HEK293 (cell line): ENCODE results near the gene AMZ2.

ENCODE experiments used
- BCL11A ChIP-seq: fragments of 450-650 bp; formaldehyde crosslinking; IDR thresholded peaks from 2 replicates; pipeline ENCODE4 v1.5.1; 2016; ENCODE audit warnings: low read depth, missing biosample characterization, missing genetic modification characterization
- EGR2 ChIP-seq: fragments of 450-650 bp; formaldehyde crosslinking; IDR thresholded peaks from 2 replicates; pipeline ENCODE4 v1.5.1; 2016; ENCODE audit warnings: low read depth, missing biosample characterization, missing genetic modification characterization
- GLIS1 ChIP-seq: fragments of 450-650 bp; formaldehyde crosslinking; IDR thresholded peaks from 2 replicates; pipeline ENCODE4 v1.5.1; 2016; ENCODE audit warnings: missing biosample characterization, missing genetic modification characterization
- HOXD13 ChIP-seq: sonication (generic); formaldehyde crosslinking; IDR thresholded peaks from 2 replicates; pipeline ENCODE4 v1.8.0; 2022; ENCODE audit warnings: missing genetic modification reagents, borderline replicate concordance
- KLF7 ChIP-seq: fragments of 450-650 bp; formaldehyde crosslinking; IDR thresholded peaks from 2 replicates; pipeline ENCODE4 v1.5.1; 2016; ENCODE audit warnings: missing biosample characterization, missing genetic modification characterization, borderline replicate concordance
- KLF8 ChIP-seq: fragments of 450-650 bp; formaldehyde crosslinking; IDR thresholded peaks from 2 replicates; pipeline ENCODE4 v1.5.1; 2016; ENCODE audit warnings: missing biosample characterization, missing genetic modification characterization
- OSR2 ChIP-seq: fragments of 450-650 bp; formaldehyde crosslinking; IDR thresholded peaks from 2 replicates; pipeline ENCODE4 v1.5.1; 2016; ENCODE audit warnings: missing biosample characterization, missing genetic modification characterization
- RBAK ChIP-seq: fragments of 450-650 bp; formaldehyde crosslinking; IDR thresholded peaks from 2 replicates; pipeline ENCODE4 v1.5.1; 2016; ENCODE audit warnings: missing biosample characterization, missing genetic modification characterization
- TCF7L2 ChIP-seq: IDR thresholded peaks from 2 replicates; pipeline ENCODE4 v1.6.1; 2011; ENCODE audit warnings: low read depth, mild to moderate bottlenecking, inconsistent platforms, low read length, moderate library complexity, borderline replicate concordance
- YY2 ChIP-seq: fragments of 450-650 bp; formaldehyde crosslinking; IDR thresholded peaks from 2 replicates; pipeline ENCODE4 v1.5.1; 2016; ENCODE audit warnings: missing biosample characterization, missing genetic modification characterization
- ZBTB21 ChIP-seq: fragments of 450-650 bp; formaldehyde crosslinking; IDR thresholded peaks from 2 replicates; pipeline ENCODE4 v1.5.1; 2017; ENCODE audit warnings: missing biosample characterization, missing genetic modification characterization
- ZBTB7A ChIP-seq: fragments of 450-650 bp; formaldehyde crosslinking; IDR thresholded peaks from 2 replicates; pipeline ENCODE4 v1.5.1; 2016; ENCODE audit warnings: low read depth, missing biosample characterization, missing genetic modification characterization
- ZNF121 ChIP-seq: fragments of 450-650 bp; formaldehyde crosslinking; IDR thresholded peaks from 2 replicates; pipeline ENCODE4 v1.5.1; 2016; ENCODE audit warnings: missing biosample characterization, missing genetic modification characterization
- ZNF133 ChIP-seq: fragments of 450-650 bp; formaldehyde crosslinking; IDR thresholded peaks from 2 replicates; pipeline ENCODE4 v1.5.1; 2016; ENCODE audit warnings: missing biosample characterization, missing genetic modification characterization
- ZNF140 ChIP-seq: fragments of 450-650 bp; formaldehyde crosslinking; IDR thresholded peaks from 2 replicates; pipeline ENCODE4 v1.5.1; 2016; ENCODE audit warnings: missing biosample characterization, missing genetic modification characterization
- ZNF366 ChIP-seq: fragments of 450-650 bp; formaldehyde crosslinking; conservative IDR thresholded peaks from 2 replicates; pipeline ENCODE4 v1.5.1; 2016; ENCODE audit warnings: missing biosample characterization, missing genetic modification characterization
- ZNF394 ChIP-seq: fragments of 450-650 bp; formaldehyde crosslinking; IDR thresholded peaks from 2 replicates; pipeline ENCODE4 v1.5.1; 2016; ENCODE audit warnings: missing biosample characterization, missing genetic modification characterization, mild to moderate bottlenecking, moderate library complexity, borderline replicate concordance
- ZNF48 ChIP-seq: fragments of 450-650 bp; formaldehyde crosslinking; IDR thresholded peaks from 2 replicates; pipeline ENCODE4 v1.5.1; 2016; ENCODE audit warnings: missing biosample characterization, missing genetic modification characterization
- ZNF510 ChIP-seq: fragments of 450-650 bp; formaldehyde crosslinking; IDR thresholded peaks from 2 replicates; pipeline ENCODE4 v1.5.1; 2018; ENCODE audit warnings: mild to moderate bottlenecking, missing genetic modification characterization, missing biosample characterization; ENCODE audit not compliant: insufficient replicate concordance
- ZNF560 ChIP-seq: fragments of 450-650 bp; formaldehyde crosslinking; IDR thresholded peaks from 2 replicates; pipeline ENCODE4 v1.5.1; 2017; ENCODE audit warnings: missing biosample characterization, missing genetic modification characterization, borderline replicate concordance
- ZNF571 ChIP-seq: fragments of 450-650 bp; formaldehyde crosslinking; IDR thresholded peaks from 2 replicates; pipeline ENCODE4 v1.5.0; 2017; ENCODE audit warnings: missing biosample characterization, missing genetic modification characterization
- ZNF585B ChIP-seq: fragments of 450-650 bp; formaldehyde crosslinking; IDR thresholded peaks from 2 replicates; pipeline ENCODE4 v1.5.1; 2016; ENCODE audit warnings: missing biosample characterization, missing genetic modification characterization
- ZNF664 ChIP-seq: fragments of 450-650 bp; formaldehyde crosslinking; IDR thresholded peaks from 2 replicates; pipeline ENCODE4 v1.5.1; 2016; ENCODE audit warnings: missing biosample characterization, missing genetic modification characterization
- ZNF670 ChIP-seq: fragments of 450-650 bp; formaldehyde crosslinking; IDR thresholded peaks from 2 replicates; pipeline ENCODE4 v1.5.1; 2016; ENCODE audit warnings: missing biosample characterization, missing genetic modification characterization, low read depth
- ZNF747 ChIP-seq: fragments of 450-650 bp; formaldehyde crosslinking; IDR thresholded peaks from 2 replicates; pipeline ENCODE4 v1.5.1; 2016; ENCODE audit warnings: missing biosample characterization, missing genetic modification characterization
- ZNF843 ChIP-seq: fragments of 450-650 bp; formaldehyde crosslinking; IDR thresholded peaks from 2 replicates; pipeline ENCODE4 v1.5.1; 2016; ENCODE audit warnings: missing biosample characterization, missing genetic modification characterization
- TF ChIP-seq, protein P1 (sequence below): fragments of 450-650 bp; formaldehyde crosslinking; IDR thresholded peaks from 2 replicates; pipeline ENCODE4 v1.5.1; 2016; ENCODE audit warnings: missing biosample characterization, missing genetic modification characterization
- TF ChIP-seq, protein P2 (sequence below): fragments of 450-650 bp; formaldehyde crosslinking; IDR thresholded peaks from 2 replicates; pipeline ENCODE4 v1.5.1; 2016; ENCODE audit warnings: missing biosample characterization, missing genetic modification characterization, borderline replicate concordance
- TF ChIP-seq, protein P3 (sequence below): fragments of 450-650 bp; IDR thresholded peaks from 2 replicates; pipeline ENCODE4 v1.5.1; 2018; ENCODE audit warnings: missing biosample characterization, mild to moderate bottlenecking, missing genetic modification characterization
- TF ChIP-seq, protein P4 (sequence below): fragments of 450-650 bp; formaldehyde crosslinking; IDR thresholded peaks from 2 replicates; pipeline ENCODE4 v1.5.1; 2016; ENCODE audit warnings: missing biosample characterization, missing genetic modification characterization

Gene AMZ2

DNA sequence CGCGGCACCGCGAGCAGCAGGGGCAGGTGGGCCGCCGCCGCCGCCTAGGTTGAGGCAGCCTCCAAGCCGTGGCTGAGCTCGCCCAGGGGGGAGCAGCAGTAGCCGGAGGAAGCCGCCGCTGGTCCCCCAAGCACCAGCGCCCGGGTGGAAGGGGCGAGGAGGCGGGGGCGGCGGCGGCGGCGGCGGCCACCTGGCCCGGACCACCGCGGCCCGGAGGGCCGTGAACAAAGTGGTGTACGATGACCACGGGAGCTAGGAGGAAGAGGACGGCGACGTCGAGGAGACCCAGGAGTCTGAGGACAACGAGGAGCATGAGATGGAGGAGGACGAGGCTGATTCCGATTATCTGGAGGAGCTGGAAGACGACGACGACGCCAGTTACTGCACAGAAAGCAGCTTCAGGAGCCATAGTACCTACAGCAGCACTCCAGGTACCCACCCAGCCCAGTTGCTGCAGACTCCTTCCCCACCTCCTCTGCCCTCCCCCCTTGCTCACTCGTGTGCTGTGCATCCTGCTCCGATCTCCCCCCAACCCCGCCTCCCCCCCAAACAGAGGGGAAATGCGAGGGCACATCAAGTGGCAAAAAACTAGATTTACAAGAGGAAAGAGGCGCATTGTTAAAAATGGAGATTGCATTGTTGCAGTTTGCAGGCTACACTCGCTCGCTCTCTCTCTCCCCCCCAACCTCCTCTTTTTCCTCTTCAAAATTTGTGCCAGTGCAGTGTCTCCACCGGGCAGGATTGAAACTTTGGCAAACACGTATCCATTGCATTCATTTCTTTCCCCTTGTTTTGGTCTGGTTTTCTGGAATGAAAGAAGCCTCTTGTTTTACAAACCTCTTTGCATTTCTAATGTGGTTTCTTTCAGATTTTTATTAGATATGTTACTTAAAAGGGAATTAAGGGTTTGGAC is 41.8 kb upstream of the AMZ2 start (continued):
- TF ChIP-seq, protein P1, sequence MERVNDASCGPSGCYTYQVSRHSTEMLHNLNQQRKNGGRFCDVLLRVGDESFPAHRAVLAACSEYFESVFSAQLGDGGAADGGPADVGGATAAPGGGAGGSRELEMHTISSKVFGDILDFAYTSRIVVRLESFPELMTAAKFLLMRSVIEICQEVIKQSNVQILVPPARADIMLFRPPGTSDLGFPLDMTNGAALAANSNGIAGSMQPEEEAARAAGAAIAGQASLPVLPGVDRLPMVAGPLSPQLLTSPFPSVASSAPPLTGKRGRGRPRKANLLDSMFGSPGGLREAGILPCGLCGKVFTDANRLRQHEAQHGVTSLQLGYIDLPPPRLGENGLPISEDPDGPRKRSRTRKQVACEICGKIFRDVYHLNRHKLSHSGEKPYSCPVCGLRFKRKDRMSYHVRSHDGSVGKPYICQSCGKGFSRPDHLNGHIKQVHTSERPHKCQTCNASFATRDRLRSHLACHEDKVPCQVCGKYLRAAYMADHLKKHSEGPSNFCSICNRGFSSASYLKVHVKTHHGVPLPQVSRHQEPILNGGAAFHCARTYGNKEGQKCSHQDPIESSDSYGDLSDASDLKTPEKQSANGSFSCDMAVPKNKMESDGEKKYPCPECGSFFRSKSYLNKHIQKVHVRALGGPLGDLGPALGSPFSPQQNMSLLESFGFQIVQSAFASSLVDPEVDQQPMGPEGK (tag by site-specific recombination) = 0 out of 2 replicates have a peak, but pooled peaks have one; percentile 5
- TF ChIP-seq HOXD13 (CRISPR knock-in tag) (no peak), YY2 (tag by site-specific recombination) (0 out of 2 replicates have a peak, but pooled peaks have one; percentile 19), ZNF571 (no peak), ZNF560 (tag by site-specific recombination) (no peak), ZNF140 (tag by site-specific recombination) (no peak), ZBTB7A (no peak), ZNF366 (tag by site-specific recombination) (0 out of 2 replicates have a peak, but pooled peaks have one; percentile 12), TCF7L2 (no peak), RBAK (tag by site-specific recombination) (no peak), OSR2 (tag by site-specific recombination) (no peak), GLIS1 (tag by site-specific recombination) (no peak), ZNF133 (tag by site-specific recombination) (no peak), BCL11A (tag by site-specific recombination) (no peak), EGR2 (tag by site-specific recombination) (0 out of 2 replicates have a peak, but pooled peaks have one; percentile 6), ZNF394 (tag by site-specific recombination) (0 out of 2 replicates have a peak, but pooled peaks have one; percentile 11), ZNF747 (tag by site-specific recombination) (no peak), ZNF510 (no peak), ZNF585B (no peak), ZNF670 (tag by site-specific recombination) (no peak), ZNF664 (tag by site-specific recombination) (no peak), KLF7 (no peak), ZNF121 (tag by site-specific recombination) (no peak), ZNF48 (tag by site-specific recombination) (no peak), KLF8 (peak; percentile 30; the same call in 1 of the 2 replicates), ZNF843 (tag by site-specific recombination) (no peak), ZBTB21 (tag by site-specific recombination) (no peak)
- TF ChIP-seq, protein P2, sequence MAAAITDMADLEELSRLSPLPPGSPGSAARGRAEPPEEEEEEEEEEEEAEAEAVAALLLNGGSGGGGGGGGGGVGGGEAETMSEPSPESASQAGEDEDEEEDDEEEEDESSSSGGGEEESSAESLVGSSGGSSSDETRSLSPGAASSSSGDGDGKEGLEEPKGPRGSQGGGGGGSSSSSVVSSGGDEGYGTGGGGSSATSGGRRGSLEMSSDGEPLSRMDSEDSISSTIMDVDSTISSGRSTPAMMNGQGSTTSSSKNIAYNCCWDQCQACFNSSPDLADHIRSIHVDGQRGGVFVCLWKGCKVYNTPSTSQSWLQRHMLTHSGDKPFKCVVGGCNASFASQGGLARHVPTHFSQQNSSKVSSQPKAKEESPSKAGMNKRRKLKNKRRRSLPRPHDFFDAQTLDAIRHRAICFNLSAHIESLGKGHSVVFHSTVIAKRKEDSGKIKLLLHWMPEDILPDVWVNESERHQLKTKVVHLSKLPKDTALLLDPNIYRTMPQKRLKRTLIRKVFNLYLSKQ = no peak
- TF ChIP-seq, protein P3, sequence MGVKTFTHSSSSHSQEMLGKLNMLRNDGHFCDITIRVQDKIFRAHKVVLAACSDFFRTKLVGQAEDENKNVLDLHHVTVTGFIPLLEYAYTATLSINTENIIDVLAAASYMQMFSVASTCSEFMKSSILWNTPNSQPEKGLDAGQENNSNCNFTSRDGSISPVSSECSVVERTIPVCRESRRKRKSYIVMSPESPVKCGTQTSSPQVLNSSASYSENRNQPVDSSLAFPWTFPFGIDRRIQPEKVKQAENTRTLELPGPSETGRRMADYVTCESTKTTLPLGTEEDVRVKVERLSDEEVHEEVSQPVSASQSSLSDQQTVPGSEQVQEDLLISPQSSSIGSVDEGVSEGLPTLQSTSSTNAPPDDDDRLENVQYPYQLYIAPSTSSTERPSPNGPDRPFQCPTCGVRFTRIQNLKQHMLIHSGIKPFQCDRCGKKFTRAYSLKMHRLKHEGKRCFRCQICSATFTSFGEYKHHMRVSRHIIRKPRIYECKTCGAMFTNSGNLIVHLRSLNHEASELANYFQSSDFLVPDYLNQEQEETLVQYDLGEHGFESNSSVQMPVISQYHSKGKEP (tag by site-specific recombination) = no peak
- TF ChIP-seq, protein P4, sequence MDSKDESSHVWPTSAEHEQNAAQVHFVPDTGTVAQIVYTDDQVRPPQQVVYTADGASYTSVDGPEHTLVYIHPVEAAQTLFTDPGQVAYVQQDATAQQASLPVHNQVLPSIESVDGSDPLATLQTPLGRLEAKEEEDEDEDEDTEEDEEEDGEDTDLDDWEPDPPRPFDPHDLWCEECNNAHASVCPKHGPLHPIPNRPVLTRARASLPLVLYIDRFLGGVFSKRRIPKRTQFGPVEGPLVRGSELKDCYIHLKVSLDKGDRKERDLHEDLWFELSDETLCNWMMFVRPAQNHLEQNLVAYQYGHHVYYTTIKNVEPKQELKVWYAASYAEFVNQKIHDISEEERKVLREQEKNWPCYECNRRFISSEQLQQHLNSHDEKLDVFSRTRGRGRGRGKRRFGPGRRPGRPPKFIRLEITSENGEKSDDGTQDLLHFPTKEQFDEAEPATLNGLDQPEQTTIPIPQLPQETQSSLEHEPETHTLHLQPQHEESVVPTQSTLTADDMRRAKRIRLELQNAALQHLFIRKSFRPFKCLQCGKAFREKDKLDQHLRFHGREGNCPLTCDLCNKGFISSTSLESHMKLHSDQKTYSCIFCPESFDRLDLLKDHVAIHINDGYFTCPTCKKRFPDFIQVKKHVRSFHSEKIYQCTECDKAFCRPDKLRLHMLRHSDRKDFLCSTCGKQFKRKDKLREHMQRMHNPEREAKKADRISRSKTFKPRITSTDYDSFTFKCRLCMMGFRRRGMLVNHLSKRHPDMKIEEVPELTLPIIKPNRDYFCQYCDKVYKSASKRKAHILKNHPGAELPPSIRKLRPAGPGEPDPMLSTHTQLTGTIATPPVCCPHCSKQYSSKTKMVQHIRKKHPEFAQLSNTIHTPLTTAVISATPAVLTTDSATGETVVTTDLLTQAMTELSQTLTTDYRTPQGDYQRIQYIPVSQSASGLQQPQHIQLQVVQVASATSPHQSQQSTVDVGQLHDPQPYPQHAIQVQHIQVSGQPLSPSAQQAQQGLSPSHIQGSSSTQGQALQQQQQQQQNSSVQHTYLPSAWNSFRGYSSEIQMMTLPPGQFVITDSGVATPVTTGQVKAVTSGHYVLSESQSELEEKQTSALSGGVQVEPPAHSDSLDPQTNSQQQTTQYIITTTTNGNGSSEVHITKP (tag by site-specific recombination) = peak; percentile 30
